HG03097 (cell line): Measurements from ENCODE around the gene ACSM3.

Experiments
- ATAC-seq: cut with Tn5 transposase; IDR thresholded peaks from one replicate; pipeline ENCODE4 v1.9.1; 2021; ENCODE audit not compliant: unreplicated experiment, low FRiP score

ACSM3 gene

DNA sequence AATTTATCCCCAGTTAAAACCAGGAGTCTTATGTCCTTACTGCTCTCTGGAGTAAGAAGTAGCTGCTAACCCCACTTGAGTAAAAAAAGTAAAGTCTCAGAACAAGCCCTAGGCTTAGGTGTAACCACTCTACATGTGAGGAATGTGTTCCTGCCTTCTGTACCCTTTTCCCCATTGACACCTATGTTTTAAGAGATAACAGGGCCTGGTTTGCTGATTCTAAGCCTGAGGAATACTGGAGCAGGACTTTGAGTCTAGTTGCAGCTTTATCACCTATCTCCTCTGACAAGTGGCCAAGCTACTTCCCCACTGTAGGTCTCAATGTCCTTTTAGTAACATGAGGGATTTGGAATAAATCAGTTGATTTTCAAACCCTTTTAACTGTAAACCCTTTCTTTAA lies 82.7 kb downstream of the ACSM3 start:
- no peak for ATAC-seq
